ENCODE data around the gene PACS2. TPM values are rescaled to one million over a fixed set of nuclear protein-coding genes. Genes with fewer than 3 reads are reported as not detected.

PACS2 gene
- total and polyA plus RNA-seq, 2 of the 4 experiments (the other 2 are of a cell fraction) = 15.6 to 32.2 TPM

- intact Hi-C loops (cut with micrococcal nuclease) (no loop called here), dilution Hi-C loops (cut with HindIII; ENCODE audit: low sequenced_read_pairs, unreplicated experiment) (no loop called here), in situ Hi-C loops (cut with MboI; ENCODE audit: low sequenced_read_pairs) (no loop called here)
- Histone ChIP-seq H3K4ac (ENCODE audit: low read depth, low read length) (no peak overlapping the region), H2BK5ac (ENCODE audit: low read depth, low read length, poor library complexity, severe bottlenecking) (no peak overlapping the region), H3K79me1 (ENCODE audit: low read depth in 1 of 2, low read length in 2 of 2) (peaks cover 0 to 21% of the 10 kb centered on the region in 2 experiments; a peak in 3 of 4 replicates), H3K4me1 (ENCODE audit: control insufficient read depth, insufficient read depth, low read length) (no peaks in the 10 kb centered on the region), H3K9ac (ENCODE audit: low read depth, low read length) (no peak overlapping the region), H4K20me1 (ENCODE audit: insufficient read depth, low read length) (peaks cover 12% of the 10 kb centered on the region), H3K27me3 (ENCODE audit: control insufficient read depth, insufficient read depth, low read length) (no peaks in the 10 kb centered on the region), H3K4me3 (ENCODE audit: insufficient read depth, low read depth, low read length) (no peak overlapping the region), H3K14ac (replicated peaks; ENCODE audit: low read depth, low read length) (no peak overlapping the region), H2BK20ac (ENCODE audit: low read depth, low read length) (no peak overlapping the region), H2BK120ac (ENCODE audit: low read depth, low read length) (no peak overlapping the region), H4K91ac (ENCODE audit: insufficient read depth, low read depth, low read length) (no peak overlapping the region), H3K9me1 (ENCODE audit: insufficient read depth, low read length) (0 out of 2 replicates have a peak, but pooled peaks cover 5% of the 10 kb centered on the region), H2AK9ac (replicated peaks; ENCODE audit: low read depth, low read length, poor library complexity) (no peak overlapping the region), H2BK15ac (ENCODE audit: low read depth, low read length) (no peak overlapping the region), H3K56ac (ENCODE audit: extremely low read depth, insufficient read depth, low read length) (no peak overlapping the region), H3K4me2 (ENCODE audit: low read depth, low read length) (no peak overlapping the region), H4K5ac (ENCODE audit: low read depth, low read length) (no peak overlapping the region), H3K27ac (ENCODE audit: insufficient read depth, low read length) (no peak overlapping the region), H3K36me3 (ENCODE audit: control insufficient read depth, insufficient read depth, low read length) (peaks cover 9% of the 10 kb centered on the region), H4K8ac (ENCODE audit: low read depth in 2 of 2, low read length in 2 of 2) (no peak overlapping the region), H3K9me3 (ENCODE audit: control insufficient read depth, insufficient read depth, low read length) (no peaks in the 10 kb centered on the region), H3K18ac (ENCODE audit: low read depth, low read length) (no peak overlapping the region), H2AFZ (replicated peaks; ENCODE audit: low read length, poor library complexity) (no peak overlapping the region), H3K23ac (ENCODE audit: low read depth, low read length) (no peak overlapping the region), H2AK5ac (ENCODE audit: low read depth, low read length) (no peak overlapping the region)
- TF ChIP-seq CHD1 (IDR thresholded peaks at IDR 0.05; ENCODE audit: low read depth, low read length) (no peak), BHLHE40 (IDR thresholded peaks at IDR 0.05; ENCODE audit: low read depth, low read length) (no peak), CEBPB (IDR thresholded peaks at IDR 0.05; ENCODE audit: low read depth, low read length) (no peak), POLR2A (IDR thresholded peaks at IDR 0.05; ENCODE audit: low read depth, low read length) (no peak), RFX5 (IDR thresholded peaks at IDR 0.05; ENCODE audit: low read depth, low read length) (no peak), NFE2L2 (IDR thresholded peaks at IDR 0.05; ENCODE audit: low read depth, low read length) (no peak), RCOR1 (IDR thresholded peaks at IDR 0.05; ENCODE audit: insufficient replicate concordance, low read length) (no peak)
- TF ChIP-seq, protein P1, sequence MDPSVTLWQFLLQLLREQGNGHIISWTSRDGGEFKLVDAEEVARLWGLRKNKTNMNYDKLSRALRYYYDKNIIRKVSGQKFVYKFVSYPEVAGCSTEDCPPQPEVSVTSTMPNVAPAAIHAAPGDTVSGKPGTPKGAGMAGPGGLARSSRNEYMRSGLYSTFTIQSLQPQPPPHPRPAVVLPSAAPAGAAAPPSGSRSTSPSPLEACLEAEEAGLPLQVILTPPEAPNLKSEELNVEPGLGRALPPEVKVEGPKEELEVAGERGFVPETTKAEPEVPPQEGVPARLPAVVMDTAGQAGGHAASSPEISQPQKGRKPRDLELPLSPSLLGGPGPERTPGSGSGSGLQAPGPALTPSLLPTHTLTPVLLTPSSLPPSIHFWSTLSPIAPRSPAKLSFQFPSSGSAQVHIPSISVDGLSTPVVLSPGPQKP (IDR thresholded peaks at IDR 0.05; ENCODE audit: borderline replicate concordance, low read depth, low read length) = no peak
- no TSS peak for BruUV-seq (replicated peaks)
- ATAC-seq (ENCODE audit: low read depth) (no peak), DNase-seq (no peak)
- CTCF ChIA-PET = no interaction called here
- POLR2A ChIA-PET (ENCODE audit: unreplicated experiment) = no interaction called here
- WGBS, 2 experiments (ENCODE audit: extremely low coverage in 2 of 2, insufficient read length in 1 of 2) = 100% methylated on average over 3 of the region's 11 CpGs; no CpG with 5 or more reads in 1 of the 2 experiments
Measured at GRCh38 chr14:105269405-105269804, 45.1 kb upstream of the PACS2 start.

Data from IMR-90 (cell line).